ENCODE results near the gene BATF2. TPM values are rescaled to one million over a fixed set of nuclear protein-coding genes. Genes with fewer than 3 reads are reported as not detected.

BATF2 gene
- total RNA-seq, 1 donor from 2014 or later: not detected

- H3K27ac Mint-ChIP-seq (ENCODE audit: unreplicated experiment): no peak overlapping the region
- no peak overlapping the region for H3K4me3 Mint-ChIP-seq (ENCODE audit: unreplicated experiment)
- no peaks in the 10 kb centered on the region for H3K27me3 Mint-ChIP-seq (ENCODE audit: unreplicated experiment)
Measured at GRCh38 chr11:64960719-64961118, 36.1 kb downstream of the BATF2 start.

DNA sequence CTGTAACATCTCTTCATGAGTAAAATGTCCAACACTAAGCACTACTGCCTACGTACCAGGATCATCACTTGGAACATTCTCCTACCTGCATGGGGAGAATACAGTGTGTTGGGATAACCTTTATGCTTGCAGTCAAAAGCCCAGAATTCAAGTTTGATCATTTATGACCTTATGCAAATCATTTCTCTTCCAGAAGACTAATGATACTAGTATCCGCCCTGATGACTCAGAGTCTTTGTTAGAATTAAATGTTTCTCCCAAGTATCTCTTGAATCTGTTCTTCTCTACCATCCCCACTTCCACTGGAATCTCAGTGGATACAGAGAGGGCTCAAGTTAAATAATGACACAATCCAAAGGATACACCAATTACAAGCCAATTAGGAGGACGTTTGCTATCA, 37.3 kb downstream of the BATF2 start:
- no peaks in the 10 kb centered on the region for H3K27me3 Mint-ChIP-seq (ENCODE audit: unreplicated experiment)
- no peak overlapping the region for H3K4me3 Mint-ChIP-seq (ENCODE audit: unreplicated experiment)
- H3K4me1 Mint-ChIP-seq (ENCODE audit: unreplicated experiment): no peaks in the 10 kb centered on the region
- H3K27ac Mint-ChIP-seq (ENCODE audit: unreplicated experiment): no peak overlapping the region
- no peaks in the 10 kb centered on the region for H3K36me3 Mint-ChIP-seq (ENCODE audit: low read depth, unreplicated experiment)
- no peak for TF ChIP-seq CTCF (IDR thresholded peaks at IDR 0.05; ENCODE audit: unreplicated experiment)
- no peaks in the 10 kb centered on the region for H3K9me3 Mint-ChIP-seq (ENCODE audit: unreplicated experiment)
- no peak for DNase-seq (ENCODE audit: low spot score)

More at GRCh38 chr11:64960719-64961118, 36.1 kb downstream of the BATF2 start:
- Mint-ChIP-seq H3K36me3 (ENCODE audit: low read depth, unreplicated experiment) (no peaks in the 10 kb centered on the region), H3K9me3 (ENCODE audit: unreplicated experiment) (no peaks in the 10 kb centered on the region), H3K4me1 (ENCODE audit: unreplicated experiment) (no peaks in the 10 kb centered on the region)
- DNase-seq (ENCODE audit: low spot score): no peak
- no peak for TF ChIP-seq CTCF (IDR thresholded peaks at IDR 0.05; ENCODE audit: unreplicated experiment)

GRCh38 chr11:64954201-64954600, 42.6 kb downstream of the BATF2 start:
- H3K36me3 Mint-ChIP-seq (ENCODE audit: low read depth, unreplicated experiment): no peaks in the 10 kb centered on the region
- TF ChIP-seq CTCF (IDR thresholded peaks at IDR 0.05; ENCODE audit: unreplicated experiment): no peak
- H3K27ac Mint-ChIP-seq (ENCODE audit: unreplicated experiment): no peak overlapping the region
- no peak for DNase-seq (ENCODE audit: low spot score)
- no peaks in the 10 kb centered on the region for H3K27me3 Mint-ChIP-seq (ENCODE audit: unreplicated experiment)
- no peaks in the 10 kb centered on the region for H3K4me1 Mint-ChIP-seq (ENCODE audit: unreplicated experiment)
- H3K9me3 Mint-ChIP-seq (ENCODE audit: unreplicated experiment): no peaks in the 10 kb centered on the region
- H3K4me3 Mint-ChIP-seq (ENCODE audit: unreplicated experiment): no peak overlapping the region

- no peak for TF ChIP-seq CTCF (IDR thresholded peaks at IDR 0.05; ENCODE audit: unreplicated experiment)
- Mint-ChIP-seq H3K36me3 (ENCODE audit: low read depth, unreplicated experiment) (no peaks in the 10 kb centered on the region), H3K4me1 (ENCODE audit: unreplicated experiment) (no peaks in the 10 kb centered on the region)
Measured at GRCh38 chr11:64951529-64951928, 45.2 kb downstream of the BATF2 start.

GRCh38 chr11:64947208-64947814, 49.5 kb downstream of the BATF2 start:
- H3K27ac Mint-ChIP-seq (ENCODE audit: unreplicated experiment): no peak overlapping the region
- H3K27me3 Mint-ChIP-seq (ENCODE audit: unreplicated experiment): no peaks in the 10 kb centered on the region
- H3K9me3 Mint-ChIP-seq (ENCODE audit: unreplicated experiment): no peaks in the 10 kb centered on the region

More at GRCh38 chr11:64951529-64951928, 45.2 kb downstream of the BATF2 start:
- DNase-seq (ENCODE audit: low spot score): no peak
- Mint-ChIP-seq H3K27ac (ENCODE audit: unreplicated experiment) (no peak overlapping the region), H3K9me3 (ENCODE audit: unreplicated experiment) (no peaks in the 10 kb centered on the region), H3K4me3 (ENCODE audit: unreplicated experiment) (no peak overlapping the region), H3K27me3 (ENCODE audit: unreplicated experiment) (no peaks in the 10 kb centered on the region)

More at GRCh38 chr11:64947208-64947814, 49.5 kb downstream of the BATF2 start:
- Mint-ChIP-seq H3K4me1 (ENCODE audit: unreplicated experiment) (no peaks in the 10 kb centered on the region), H3K4me3 (ENCODE audit: unreplicated experiment) (no peak overlapping the region), H3K36me3 (ENCODE audit: low read depth, unreplicated experiment) (no peaks in the 10 kb centered on the region)
- no peak for TF ChIP-seq CTCF (IDR thresholded peaks at IDR 0.05; ENCODE audit: unreplicated experiment)
- peak; percentile 30 for DNase-seq (ENCODE audit: low spot score)

Small RNA genes lying within 50 kb of the gene (microRNA-seq; reads per million reads assigned to microRNA genes)
- 1.7 reads per million, percentile 26 among the genes with 10 or more reads in this experiment for gene MIR6879 (ENCODE audit: unreplicated experiment)

Other genes with a start within 250 kb of the BATF2 start
- 0.26 TPM for gene PYGM, start 237.0 kb downstream of the BATF2 start, total RNA-seq (ENCODE audit: unreplicated experiment)
- 322 TPM for gene SF1, start 218.4 kb downstream of the BATF2 start, total RNA-seq (ENCODE audit: unreplicated experiment)
- gene MAP4K2, start 193.8 kb downstream of the BATF2 start, total RNA-seq (ENCODE audit: unreplicated experiment): 202 TPM
- gene MEN1, start 186.4 kb downstream of the BATF2 start, total RNA-seq (ENCODE audit: unreplicated experiment): 56.3 TPM
- 4.1 TPM for gene CDC42BPG, start 152.3 kb downstream of the BATF2 start, total RNA-seq (ENCODE audit: unreplicated experiment)
- gene EHD1, start 118.3 kb downstream of the BATF2 start, total RNA-seq (ENCODE audit: unreplicated experiment): 84.0 TPM
- gene ATG2A, start 79.8 kb downstream of the BATF2 start, total RNA-seq (ENCODE audit: unreplicated experiment): 22.4 TPM
- 13.3 TPM for gene PPP2R5B, start 72.3 kb downstream of the BATF2 start, total RNA-seq (ENCODE audit: unreplicated experiment)
- gene GPHA2, start 61.1 kb downstream of the BATF2 start, total RNA-seq (ENCODE audit: unreplicated experiment): not detected
- gene MAJIN, start 24.9 kb downstream of the BATF2 start, total RNA-seq (ENCODE audit: unreplicated experiment): not detected
- gene ARL2, start 17.2 kb upstream of the BATF2 start, total RNA-seq (ENCODE audit: unreplicated experiment): 66.4 TPM
- gene SNX15, start 30.5 kb upstream of the BATF2 start, total RNA-seq (ENCODE audit: unreplicated experiment): 19.4 TPM
- 4.8 TPM for gene SAC3D1, start 44.2 kb upstream of the BATF2 start, total RNA-seq (ENCODE audit: unreplicated experiment)
- not detected for gene NAALADL1, start 61.6 kb upstream of the BATF2 start, total RNA-seq (ENCODE audit: unreplicated experiment)
- gene CDCA5, start 87.1 kb upstream of the BATF2 start, total RNA-seq (ENCODE audit: unreplicated experiment): 14.8 TPM
- 25.9 TPM for gene ZFPL1, start 87.3 kb upstream of the BATF2 start, total RNA-seq (ENCODE audit: unreplicated experiment)
- gene VPS51, start 99.2 kb upstream of the BATF2 start, total RNA-seq (ENCODE audit: unreplicated experiment): 161 TPM
- 35.6 TPM for gene TM7SF2, start 114.9 kb upstream of the BATF2 start, total RNA-seq (ENCODE audit: unreplicated experiment)
- gene ZNHIT2, start 120.7 kb upstream of the BATF2 start, total RNA-seq (ENCODE audit: unreplicated experiment): 6.0 TPM
- gene FAU, start 125.2 kb upstream of the BATF2 start, total RNA-seq (ENCODE audit: unreplicated experiment): 998 TPM
- gene MRPL49, start 125.3 kb upstream of the BATF2 start, total RNA-seq (ENCODE audit: unreplicated experiment): 40.2 TPM
- gene SYVN1, start 137.5 kb upstream of the BATF2 start, total RNA-seq (ENCODE audit: unreplicated experiment): 32.2 TPM
- not detected for gene SPDYC, start 173.3 kb upstream of the BATF2 start, total RNA-seq (ENCODE audit: unreplicated experiment)
- 148 TPM for gene CAPN1, start 185.0 kb upstream of the BATF2 start, total RNA-seq (ENCODE audit: unreplicated experiment)